Fibroblast of villous mesenchyme (primary cell): ENCODE data around the gene MUC4. TPM values are rescaled to one million over a fixed set of nuclear protein-coding genes. Genes with fewer than 3 reads are reported as not detected.
"Not testable (repeated sequence)": the region's sequence is repeated elsewhere in the genome, so short reads cannot be mapped to it uniquely, and the experiment has no call there.

Experiments used
- DNase-seq: peaks from one replicate; pipeline ENCODE4 v3.0.0-alpha.2; 2010; ENCODE audit warnings: low read depth
- H3K4me3 ChIP-seq: 2 replicates; pipeline ENCODE4 v1.5.1; 2011; ENCODE audit warnings: low read depth, mild to moderate bottlenecking, low read length
- total RNA-seq: library from RNA; depleted of rRNA; stranded (reverse); fragments of >200 nt; gene quantifications from 2 replicates; pipeline ENCODE4 v1.2.3, GENCODE V29; 2012
- TF ChIP-seq, protein P1 (sequence below): IDR thresholded peaks from 2 replicates; pipeline ENCODE4 v1.5.1; 2012; ENCODE audit warnings: low read depth, mild to moderate bottlenecking, low read length; ENCODE audit not compliant: insufficient read depth

The MUC4 gene
- total RNA-seq, 1 donor, result not detected

GRCh38 chr3:195809796-195810454, 1.8 kb downstream of the MUC4 start:
- DNase-seq, result no peak
- TF ChIP-seq, protein P1, sequence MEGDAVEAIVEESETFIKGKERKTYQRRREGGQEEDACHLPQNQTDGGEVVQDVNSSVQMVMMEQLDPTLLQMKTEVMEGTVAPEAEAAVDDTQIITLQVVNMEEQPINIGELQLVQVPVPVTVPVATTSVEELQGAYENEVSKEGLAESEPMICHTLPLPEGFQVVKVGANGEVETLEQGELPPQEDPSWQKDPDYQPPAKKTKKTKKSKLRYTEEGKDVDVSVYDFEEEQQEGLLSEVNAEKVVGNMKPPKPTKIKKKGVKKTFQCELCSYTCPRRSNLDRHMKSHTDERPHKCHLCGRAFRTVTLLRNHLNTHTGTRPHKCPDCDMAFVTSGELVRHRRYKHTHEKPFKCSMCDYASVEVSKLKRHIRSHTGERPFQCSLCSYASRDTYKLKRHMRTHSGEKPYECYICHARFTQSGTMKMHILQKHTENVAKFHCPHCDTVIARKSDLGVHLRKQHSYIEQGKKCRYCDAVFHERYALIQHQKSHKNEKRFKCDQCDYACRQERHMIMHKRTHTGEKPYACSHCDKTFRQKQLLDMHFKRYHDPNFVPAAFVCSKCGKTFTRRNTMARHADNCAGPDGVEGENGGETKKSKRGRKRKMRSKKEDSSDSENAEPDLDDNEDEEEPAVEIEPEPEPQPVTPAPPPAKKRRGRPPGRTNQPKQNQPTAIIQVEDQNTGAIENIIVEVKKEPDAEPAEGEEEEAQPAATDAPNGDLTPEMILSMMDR, result no peak
- H3K4me3 ChIP-seq, result no peak overlapping the region

- TF ChIP-seq, protein P1, result no peak
- DNase-seq, result no peak
- H3K4me3 ChIP-seq, result no peak overlapping the region
These were observed 2.4 kb downstream of the MUC4 start for GRCh38 chr3:195809291-195809785.

- no peak overlapping the region for H3K4me3 ChIP-seq
- TF ChIP-seq, protein P1, result no peak
- DNase-seq, result no peak
These were observed 2.9 kb downstream of the MUC4 start for GRCh38 chr3:195808741-195809290.

DNA sequence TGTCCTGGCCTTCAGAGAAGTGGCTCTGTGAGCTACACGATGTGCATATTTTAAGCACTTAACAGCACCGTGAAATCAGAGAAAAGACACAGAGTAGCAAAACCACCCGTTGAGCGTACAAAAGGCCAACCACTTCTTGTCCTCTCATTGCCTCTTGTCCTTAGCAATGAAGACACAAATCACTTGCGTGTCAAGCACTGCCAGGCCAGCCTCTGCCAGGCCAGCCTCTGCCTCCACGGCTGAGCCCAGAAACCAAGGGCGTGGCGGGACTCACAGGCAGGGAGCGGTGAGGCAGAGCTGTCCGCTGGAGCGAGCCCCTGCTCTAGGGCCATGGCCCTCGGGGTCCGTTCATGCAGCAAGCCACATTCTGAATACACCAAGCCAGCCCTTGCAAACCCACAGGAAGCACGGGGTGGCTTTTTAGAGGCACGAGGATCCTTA, 4.0 kb downstream of the MUC4 start:
- TF ChIP-seq, protein P1, result no peak
- no peak for DNase-seq
- no peak overlapping the region for H3K4me3 ChIP-seq

- no peak for DNase-seq
- no peak overlapping the region for H3K4me3 ChIP-seq
- TF ChIP-seq, protein P1, result no peak
These were observed 4.9 kb downstream of the MUC4 start for GRCh38 chr3:195806916-195807231.

DNA sequence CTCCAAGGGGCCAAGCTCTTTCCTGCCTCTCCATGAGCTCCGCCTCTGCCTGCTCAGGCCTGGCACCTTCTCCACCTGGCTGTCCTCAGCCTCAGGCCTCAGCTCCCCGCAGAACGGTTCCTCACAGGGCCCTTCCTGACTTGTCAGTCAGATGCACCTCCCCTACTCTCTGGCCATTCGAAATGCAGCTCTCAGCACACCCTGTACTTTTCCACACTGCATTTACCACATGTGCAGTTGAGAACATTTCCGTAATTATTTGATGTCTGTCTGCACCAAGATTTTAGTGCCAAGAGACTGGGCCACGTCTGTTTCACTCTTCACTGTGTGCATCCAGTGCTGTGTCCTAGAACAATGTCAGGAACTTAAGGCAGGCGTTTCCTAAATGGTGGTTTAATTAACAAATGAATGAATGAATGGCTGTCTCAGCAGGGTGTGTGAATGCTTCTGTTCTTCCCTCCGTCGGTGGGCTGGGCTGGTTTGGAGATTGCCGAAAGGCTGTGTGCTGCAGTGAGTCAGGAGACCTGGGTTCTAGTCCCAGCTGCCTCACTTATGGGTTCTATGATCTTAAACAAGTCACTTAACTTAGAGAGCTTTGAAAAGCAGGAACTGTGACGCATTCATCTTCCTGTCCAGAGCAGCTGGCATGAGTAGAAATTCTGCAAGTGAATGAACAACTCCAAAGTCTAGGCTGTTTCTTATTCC, 5.4 kb downstream of the MUC4 start:
- no peak overlapping the region for H3K4me3 ChIP-seq
- no peak for DNase-seq
- TF ChIP-seq, protein P1, result no peak

- DNase-seq, result not testable (repeated sequence)
These were observed 6.1 kb downstream of the MUC4 start for GRCh38 chr3:195805588-195805987.

More at GRCh38 chr3:195805588-195805987, 6.1 kb downstream of the MUC4 start:
- H3K4me3 ChIP-seq, result not testable (repeated sequence)
